ENCODE measurements around the gene ULK4. TPM values are rescaled to one million over a fixed set of nuclear protein-coding genes. Genes with fewer than 3 reads are reported as not detected.
"Not testable (repeated sequence)": the region's sequence is repeated elsewhere in the genome, so short reads cannot be mapped to it uniquely, and the experiment has no call there.

Gene ULK4
- total RNA-seq, 1 experiment from 2014 or later = 6.6 TPM

GRCh38 chr3:41866298-41866697 lies 95.6 kb downstream of the ULK4 start:
- H3K4me3 ChIP-seq (ENCODE audit: insufficient read depth, low read depth, low read length) = no peak overlapping the region
- no peak for DNase-seq
- H3K27me3 ChIP-seq (ENCODE audit: control insufficient read depth, insufficient read depth, low read length) = no peaks in the 10 kb centered on the region
- no peaks in the 10 kb centered on the region for H3K36me3 ChIP-seq (replicated peaks; ENCODE audit: control insufficient read depth, insufficient read depth, low read length)

- no peak overlapping the region for H3K4me3 ChIP-seq (ENCODE audit: insufficient read depth, low read depth, low read length)
- no peak for DNase-seq
- no peaks in the 10 kb centered on the region for H3K36me3 ChIP-seq (replicated peaks; ENCODE audit: control insufficient read depth, insufficient read depth, low read length)
- no peaks in the 10 kb centered on the region for H3K27me3 ChIP-seq (ENCODE audit: control insufficient read depth, insufficient read depth, low read length)
Measured at GRCh38 chr3:41863024-41863423, 98.9 kb downstream of the ULK4 start.

GRCh38 chr3:41860489-41860888 lies 101.4 kb downstream of the ULK4 start:
- not testable (repeated sequence) for H3K27me3 ChIP-seq (ENCODE audit: control insufficient read depth, insufficient read depth, low read length); H3K4me3 ChIP-seq (ENCODE audit: insufficient read depth, low read depth, low read length); H3K36me3 ChIP-seq (replicated peaks; ENCODE audit: control insufficient read depth, insufficient read depth, low read length); DNase-seq

- Histone ChIP-seq H3K4me3 (ENCODE audit: insufficient read depth, low read depth, low read length) (no peak overlapping the region), H3K36me3 (replicated peaks; ENCODE audit: control insufficient read depth, insufficient read depth, low read length) (no peaks in the 10 kb centered on the region), H3K27me3 (ENCODE audit: control insufficient read depth, insufficient read depth, low read length) (no peaks in the 10 kb centered on the region)
- DNase-seq = no peak
Measured at GRCh38 chr3:41854956-41855355, 106.9 kb downstream of the ULK4 start.

GRCh38 chr3:41853540-41854196 lies 108.2 kb downstream of the ULK4 start:
- Histone ChIP-seq H3K4me3 (ENCODE audit: insufficient read depth, low read depth, low read length) (no peak overlapping the region), H3K27me3 (ENCODE audit: control insufficient read depth, insufficient read depth, low read length) (no peaks in the 10 kb centered on the region), H3K36me3 (replicated peaks; ENCODE audit: control insufficient read depth, insufficient read depth, low read length) (no peaks in the 10 kb centered on the region)
- no peak for DNase-seq

- H3K36me3 ChIP-seq (replicated peaks; ENCODE audit: control insufficient read depth, insufficient read depth, low read length) = no peaks in the 10 kb centered on the region
- no peak overlapping the region for H3K4me3 ChIP-seq (ENCODE audit: insufficient read depth, low read depth, low read length)
- no peaks in the 10 kb centered on the region for H3K27me3 ChIP-seq (ENCODE audit: control insufficient read depth, insufficient read depth, low read length)
- no peak for DNase-seq
Measured at GRCh38 chr3:41848753-41849574, 112.9 kb downstream of the ULK4 start.

GRCh38 chr3:41847679-41848078 lies 114.2 kb downstream of the ULK4 start:
- Histone ChIP-seq H3K27me3 (ENCODE audit: control insufficient read depth, insufficient read depth, low read length) (no peaks in the 10 kb centered on the region), H3K4me3 (ENCODE audit: insufficient read depth, low read depth, low read length) (no peak overlapping the region), H3K36me3 (replicated peaks; ENCODE audit: control insufficient read depth, insufficient read depth, low read length) (no peaks in the 10 kb centered on the region; the same call in 1 of the 2 replicates)
- no peak for DNase-seq

- Histone ChIP-seq H3K27me3 (ENCODE audit: control insufficient read depth, insufficient read depth, low read length) (no peaks in the 10 kb centered on the region), H3K4me3 (ENCODE audit: insufficient read depth, low read depth, low read length) (no peak overlapping the region), H3K36me3 (replicated peaks; ENCODE audit: control insufficient read depth, insufficient read depth, low read length) (no peaks in the 10 kb centered on the region; the same call in 1 of the 2 replicates)
- DNase-seq = no peak
Measured at GRCh38 chr3:41846850-41847249, 115.1 kb downstream of the ULK4 start.

- no peaks in the 10 kb centered on the region; the same call in 1 of the 2 replicates for H3K36me3 ChIP-seq (replicated peaks; ENCODE audit: control insufficient read depth, insufficient read depth, low read length)
- no peak for DNase-seq
- no peaks in the 10 kb centered on the region for H3K27me3 ChIP-seq (ENCODE audit: control insufficient read depth, insufficient read depth, low read length)
- no peak overlapping the region for H3K4me3 ChIP-seq (ENCODE audit: insufficient read depth, low read depth, low read length)
Measured at GRCh38 chr3:41845826-41846225, 116.1 kb downstream of the ULK4 start.

- not testable (repeated sequence) for H3K4me3 ChIP-seq (ENCODE audit: insufficient read depth, low read depth, low read length); H3K27me3 ChIP-seq (ENCODE audit: control insufficient read depth, insufficient read depth, low read length); DNase-seq; H3K36me3 ChIP-seq (replicated peaks; ENCODE audit: control insufficient read depth, insufficient read depth, low read length)
Measured at GRCh38 chr3:41844256-41844655, 117.6 kb downstream of the ULK4 start.

GRCh38 chr3:41840936-41841668 lies 120.8 kb downstream of the ULK4 start:
- not testable (repeated sequence) for H3K36me3 ChIP-seq (replicated peaks; ENCODE audit: control insufficient read depth, insufficient read depth, low read length); DNase-seq; H3K4me3 ChIP-seq (ENCODE audit: insufficient read depth, low read depth, low read length); H3K27me3 ChIP-seq (ENCODE audit: control insufficient read depth, insufficient read depth, low read length)

GRCh38 chr3:41836360-41837134 lies 125.4 kb downstream of the ULK4 start:
- no peak overlapping the region for H3K4me3 ChIP-seq (ENCODE audit: insufficient read depth, low read depth, low read length)
- no peaks in the 10 kb centered on the region for H3K27me3 ChIP-seq (ENCODE audit: control insufficient read depth, insufficient read depth, low read length)
- no peaks in the 10 kb centered on the region for H3K36me3 ChIP-seq (replicated peaks; ENCODE audit: control insufficient read depth, insufficient read depth, low read length)
- no peak for DNase-seq

GRCh38 chr3:41833628-41834027 lies 128.3 kb downstream of the ULK4 start:
- Histone ChIP-seq H3K36me3 (replicated peaks; ENCODE audit: control insufficient read depth, insufficient read depth, low read length) (no peaks in the 10 kb centered on the region), H3K27me3 (ENCODE audit: control insufficient read depth, insufficient read depth, low read length) (no peaks in the 10 kb centered on the region), H3K4me3 (ENCODE audit: insufficient read depth, low read depth, low read length) (no peak overlapping the region)
- DNase-seq = no peak

- H3K4me3 ChIP-seq (ENCODE audit: insufficient read depth, low read depth, low read length) = no peak overlapping the region
- no peaks in the 10 kb centered on the region for H3K27me3 ChIP-seq (ENCODE audit: control insufficient read depth, insufficient read depth, low read length)
- DNase-seq = no peak
- no peaks in the 10 kb centered on the region for H3K36me3 ChIP-seq (replicated peaks; ENCODE audit: control insufficient read depth, insufficient read depth, low read length)
Measured at GRCh38 chr3:41819236-41819635, 142.7 kb downstream of the ULK4 start.
